ENCODE results near the gene MCU. TPM values are rescaled to one million over a fixed set of nuclear protein-coding genes. Genes with fewer than 3 reads are reported as not detected.

MCU gene
- total RNA-seq, 1 donor from 2014 or later: 44.7 TPM

DNA sequence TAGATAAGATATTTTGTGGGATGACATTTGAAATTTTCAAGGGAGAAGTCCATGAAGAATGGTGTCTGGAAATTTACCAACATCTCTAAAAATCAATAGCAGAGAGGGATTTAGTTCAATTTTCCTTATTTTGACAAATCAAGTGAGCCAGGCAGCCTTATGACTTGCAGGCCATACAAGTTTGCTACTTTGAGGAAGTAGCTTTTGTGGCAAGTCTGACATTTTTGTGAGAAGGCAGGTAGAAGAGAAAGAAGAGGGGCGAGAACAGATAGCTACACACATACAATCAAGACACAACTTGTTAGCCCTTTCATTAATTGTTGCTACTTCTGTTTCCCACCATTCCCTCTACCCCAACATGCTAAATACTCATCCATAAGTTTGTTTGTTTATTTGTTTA lies 127.1 kb downstream of the MCU start:
- DNase-seq (ENCODE audit: extremely low spot score in 2 of 2): no peak
- no peak overlapping the region for H3K4me3 ChIP-seq
- no peaks in the 10 kb centered on the region for H3K27me3 ChIP-seq
- H3K9me3 ChIP-seq: no peaks in the 10 kb centered on the region
- intact Hi-C loops (cut with DNase I): no loop called here
- H3K27ac ChIP-seq: no peak overlapping the region
- no peak for TF ChIP-seq POLR2AphosphoS5 (IDR thresholded peaks at IDR 0.05; ENCODE audit: insufficient read depth in 1 of 2, low read depth in 1 of 2)
- TF ChIP-seq, protein P1, sequence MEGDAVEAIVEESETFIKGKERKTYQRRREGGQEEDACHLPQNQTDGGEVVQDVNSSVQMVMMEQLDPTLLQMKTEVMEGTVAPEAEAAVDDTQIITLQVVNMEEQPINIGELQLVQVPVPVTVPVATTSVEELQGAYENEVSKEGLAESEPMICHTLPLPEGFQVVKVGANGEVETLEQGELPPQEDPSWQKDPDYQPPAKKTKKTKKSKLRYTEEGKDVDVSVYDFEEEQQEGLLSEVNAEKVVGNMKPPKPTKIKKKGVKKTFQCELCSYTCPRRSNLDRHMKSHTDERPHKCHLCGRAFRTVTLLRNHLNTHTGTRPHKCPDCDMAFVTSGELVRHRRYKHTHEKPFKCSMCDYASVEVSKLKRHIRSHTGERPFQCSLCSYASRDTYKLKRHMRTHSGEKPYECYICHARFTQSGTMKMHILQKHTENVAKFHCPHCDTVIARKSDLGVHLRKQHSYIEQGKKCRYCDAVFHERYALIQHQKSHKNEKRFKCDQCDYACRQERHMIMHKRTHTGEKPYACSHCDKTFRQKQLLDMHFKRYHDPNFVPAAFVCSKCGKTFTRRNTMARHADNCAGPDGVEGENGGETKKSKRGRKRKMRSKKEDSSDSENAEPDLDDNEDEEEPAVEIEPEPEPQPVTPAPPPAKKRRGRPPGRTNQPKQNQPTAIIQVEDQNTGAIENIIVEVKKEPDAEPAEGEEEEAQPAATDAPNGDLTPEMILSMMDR (IDR thresholded peaks at IDR 0.05): no peak
- no peak for TF ChIP-seq POLR2A (IDR thresholded peaks at IDR 0.05)
- H3K36me3 ChIP-seq: no peaks in the 10 kb centered on the region
- H3K4me1 ChIP-seq: peaks cover 4% of the 10 kb centered on the region

GRCh38 chr10:72821606-72822005 lies 129.7 kb downstream of the MCU start:
- DNase-seq (ENCODE audit: extremely low spot score in 2 of 2): no peak
- Histone ChIP-seq H3K4me1 (no peaks in the 10 kb centered on the region), H3K27ac (no peak overlapping the region), H3K9me3 (no peaks in the 10 kb centered on the region), H3K4me3 (no peak overlapping the region), H3K36me3 (no peaks in the 10 kb centered on the region), H3K27me3 (no peaks in the 10 kb centered on the region)
- TF ChIP-seq POLR2A (IDR thresholded peaks at IDR 0.05): no peak
- TF ChIP-seq, protein P1 (IDR thresholded peaks at IDR 0.05): no peak
- no peak for TF ChIP-seq POLR2AphosphoS5 (IDR thresholded peaks at IDR 0.05; ENCODE audit: insufficient read depth in 1 of 2, low read depth in 1 of 2)
- intact Hi-C loops (cut with DNase I): no loop called here

GRCh38 chr10:72822342-72822986 lies 130.5 kb downstream of the MCU start:
- Histone ChIP-seq H3K4me3 (no peak overlapping the region), H3K27me3 (no peaks in the 10 kb centered on the region), H3K9me3 (no peaks in the 10 kb centered on the region), H3K27ac (no peak overlapping the region), H3K4me1 (no peaks in the 10 kb centered on the region), H3K36me3 (no peaks in the 10 kb centered on the region)
- no peak for DNase-seq (ENCODE audit: extremely low spot score in 2 of 2)
- intact Hi-C loops (cut with DNase I): no loop called here
- TF ChIP-seq POLR2AphosphoS5 (IDR thresholded peaks at IDR 0.05; ENCODE audit: insufficient read depth in 1 of 2, low read depth in 1 of 2) (no peak), POLR2A (IDR thresholded peaks at IDR 0.05) (no peak)
- TF ChIP-seq, protein P1 (IDR thresholded peaks at IDR 0.05): no peak

DNA sequence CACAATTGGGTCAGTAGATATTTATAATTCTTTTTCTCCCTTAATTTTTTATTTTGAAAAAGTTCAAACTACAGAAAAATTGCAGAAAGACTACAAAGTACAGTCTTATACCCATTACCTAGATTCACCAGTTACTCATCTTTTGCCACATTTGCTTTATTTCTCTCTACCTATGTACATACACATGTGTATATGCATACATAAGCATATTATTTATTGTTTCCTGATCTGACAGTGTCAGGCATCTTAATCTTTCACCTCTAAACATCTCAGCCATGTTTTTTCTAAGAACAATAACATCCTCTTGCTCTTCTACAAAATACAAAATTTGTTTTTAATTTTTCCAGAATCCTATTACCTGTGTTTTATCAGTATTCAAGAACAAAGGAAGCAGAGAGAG lies 133.2 kb downstream of the MCU start:
- intact Hi-C loops (cut with DNase I): no loop called here
- Histone ChIP-seq H3K27me3 (no peaks in the 10 kb centered on the region), H3K36me3 (no peaks in the 10 kb centered on the region), H3K4me3 (no peak overlapping the region), H3K27ac (no peak overlapping the region), H3K4me1 (no peaks in the 10 kb centered on the region), H3K9me3 (no peaks in the 10 kb centered on the region)
- TF ChIP-seq, protein P1 (IDR thresholded peaks at IDR 0.05): no peak
- TF ChIP-seq POLR2AphosphoS5 (IDR thresholded peaks at IDR 0.05; ENCODE audit: insufficient read depth in 1 of 2, low read depth in 1 of 2): no peak
- TF ChIP-seq POLR2A (IDR thresholded peaks at IDR 0.05): no peak
- DNase-seq (ENCODE audit: extremely low spot score in 2 of 2): no peak

DNA sequence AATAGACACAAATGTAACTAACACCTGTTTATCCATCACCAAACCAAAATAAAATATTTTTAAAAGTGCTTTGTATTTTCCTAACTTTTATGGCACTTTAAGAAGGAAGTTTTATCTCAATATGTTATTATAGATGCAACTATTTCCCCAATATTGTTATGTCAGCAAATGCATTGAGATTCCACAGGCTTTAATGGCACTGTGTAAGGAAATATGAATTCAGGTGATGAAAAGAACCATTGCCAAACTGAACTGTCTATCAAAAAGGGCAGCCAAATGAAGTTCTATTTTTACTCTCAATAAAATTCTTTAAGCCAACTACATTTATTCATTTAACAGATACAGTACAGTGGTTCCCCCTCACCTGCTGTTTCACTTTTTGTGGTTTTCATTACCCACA lies 134.4 kb downstream of the MCU start:
- Histone ChIP-seq H3K27me3 (no peaks in the 10 kb centered on the region), H3K27ac (no peak overlapping the region), H3K9me3 (no peaks in the 10 kb centered on the region), H3K4me3 (no peak overlapping the region), H3K4me1 (no peaks in the 10 kb centered on the region), H3K36me3 (no peaks in the 10 kb centered on the region)
- DNase-seq (ENCODE audit: extremely low spot score in 2 of 2): no peak
- TF ChIP-seq POLR2A (IDR thresholded peaks at IDR 0.05) (no peak), POLR2AphosphoS5 (IDR thresholded peaks at IDR 0.05; ENCODE audit: insufficient read depth in 1 of 2, low read depth in 1 of 2) (no peak)
- TF ChIP-seq, protein P1 (IDR thresholded peaks at IDR 0.05): no peak
- intact Hi-C loops (cut with DNase I): no loop called here
